Osteocyte (in vitro differentiated cells): Measurements from ENCODE around the gene RBM20. TPM values are rescaled to one million over a fixed set of nuclear protein-coding genes. Genes with fewer than 3 reads are reported as not detected.
A peak's percentile ranks its signal among the peaks of the same experiment; 100 is the strongest.

ENCODE experiments used
- DNase-seq: peaks from one replicate; pipeline ENCODE4 v3.0.0; 2021; ENCODE audit warnings: mixed read lengths; ENCODE audit not compliant: unreplicated experiment; ENCODE audit errors: extremely low spot score
- H3K27ac Mint-ChIP-seq: one replicate; pipeline ENCODE4 v1.8.0; 2021; ENCODE audit warnings: mild to moderate bottlenecking, mixed read lengths; ENCODE audit not compliant: unreplicated experiment
- H3K27me3 Mint-ChIP-seq: one replicate; pipeline ENCODE4 v1.8.0; 2021; ENCODE audit warnings: mixed read lengths; ENCODE audit not compliant: unreplicated experiment
- H3K36me3 Mint-ChIP-seq: one replicate; pipeline ENCODE4 v1.8.0; 2021; ENCODE audit warnings: mixed read lengths; ENCODE audit not compliant: unreplicated experiment
- H3K4me1 Mint-ChIP-seq: one replicate; pipeline ENCODE4 v1.8.0; 2021; ENCODE audit warnings: mixed read lengths; ENCODE audit not compliant: unreplicated experiment
- H3K4me3 Mint-ChIP-seq: one replicate; pipeline ENCODE4 v1.8.0; 2021; ENCODE audit warnings: mild to moderate bottlenecking, moderate library complexity, mixed read lengths; ENCODE audit not compliant: unreplicated experiment
- H3K9me3 Mint-ChIP-seq: one replicate; pipeline ENCODE4 v1.8.0; 2021; ENCODE audit warnings: mixed read lengths; ENCODE audit not compliant: unreplicated experiment
- CTCF ChIP-seq: fragments of 200-600 bp; sonication (generic); IDR thresholded peaks from 2 replicates; pipeline ENCODE4 v1.5.0; 2021; ENCODE audit warnings: antibody characterized with exemption, mild to moderate bottlenecking, moderate library complexity
- total RNA-seq: library from RNA; stranded (reverse); gene quantifications from 2 replicates; pipeline ENCODE4 v1.2.1, GENCODE V29; 2021

Gene RBM20
- total RNA-seq, 1 donor from 2014 or later, result 1.6 TPM

DNA sequence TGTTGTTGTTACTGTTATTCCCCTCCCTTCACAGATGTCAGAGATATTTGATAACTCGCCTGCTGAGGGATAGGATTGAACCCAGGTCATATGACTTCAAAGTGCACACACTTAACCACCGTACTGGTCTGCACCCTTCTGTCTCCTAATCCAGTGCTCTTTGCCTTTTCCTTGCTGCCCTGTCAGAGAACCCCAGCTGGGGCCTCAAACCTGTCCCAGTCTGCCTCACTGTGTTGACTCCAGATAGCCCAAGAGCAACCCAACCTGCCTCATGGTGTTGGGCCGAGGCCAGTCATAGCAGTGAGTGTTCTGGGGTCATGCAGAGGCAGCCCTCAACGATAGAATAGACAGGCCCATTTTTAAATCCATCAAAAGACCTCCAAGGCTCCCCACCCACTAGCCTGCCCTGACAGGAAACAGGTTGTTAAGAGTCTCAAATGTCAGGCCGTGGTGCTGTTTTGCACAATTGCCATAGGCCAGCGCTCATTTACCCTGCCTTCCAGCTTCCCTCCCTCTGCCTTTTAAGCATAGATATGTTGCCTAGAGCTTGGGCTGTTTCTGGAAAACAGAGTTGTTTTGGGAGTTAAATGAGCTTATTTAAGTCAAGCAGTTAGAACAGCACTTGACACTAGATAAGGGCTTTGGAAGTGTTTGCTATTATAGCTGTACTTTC lies 190.6 kb downstream of the RBM20 start:
- no peaks in the 10 kb centered on the region for H3K9me3 Mint-ChIP-seq
- H3K27ac Mint-ChIP-seq, result peak overlapping the region; percentile 58
- no peak for DNase-seq
- no peaks in the 10 kb centered on the region for H3K27me3 Mint-ChIP-seq
- H3K36me3 Mint-ChIP-seq, result no peaks in the 10 kb centered on the region
- H3K4me3 Mint-ChIP-seq, result no peak overlapping the region
- H3K4me1 Mint-ChIP-seq, result peaks cover 47% of the 10 kb centered on the region
- TF ChIP-seq CTCF, result no peak

GRCh38 chr10:110835841-110836240 lies 191.7 kb downstream of the RBM20 start:
- Mint-ChIP-seq H3K4me3 (peak overlapping the region; percentile 27), H3K9me3 (no peaks in the 10 kb centered on the region), H3K27me3 (no peaks in the 10 kb centered on the region), H3K36me3 (no peaks in the 10 kb centered on the region), H3K27ac (peak overlapping the region; percentile 94), H3K4me1 (peaks cover 58% of the 10 kb centered on the region)
- no peak for DNase-seq
- no peak for TF ChIP-seq CTCF

- H3K27ac Mint-ChIP-seq, result peak overlapping the region; percentile 94
- H3K36me3 Mint-ChIP-seq, result no peaks in the 10 kb centered on the region
Observed at GRCh38 chr10:110836706-110837105, 192.6 kb downstream of the RBM20 start.

GRCh38 chr10:110837418-110838171 lies 193.5 kb downstream of the RBM20 start:
- H3K9me3 Mint-ChIP-seq, result no peaks in the 10 kb centered on the region
- peak overlapping the region; percentile 94 for H3K27ac Mint-ChIP-seq
- no peaks in the 10 kb centered on the region for H3K36me3 Mint-ChIP-seq
- no peak for TF ChIP-seq CTCF
- no peak for DNase-seq
- H3K4me1 Mint-ChIP-seq, result peaks cover 72% of the 10 kb centered on the region
- H3K27me3 Mint-ChIP-seq, result no peaks in the 10 kb centered on the region
- H3K4me3 Mint-ChIP-seq, result no peak overlapping the region

More at GRCh38 chr10:110836706-110837105, 192.6 kb downstream of the RBM20 start:
- H3K4me1 Mint-ChIP-seq, result peaks cover 64% of the 10 kb centered on the region
- no peaks in the 10 kb centered on the region for H3K9me3 Mint-ChIP-seq
- H3K27me3 Mint-ChIP-seq, result no peaks in the 10 kb centered on the region
- no peak for TF ChIP-seq CTCF
- no peak overlapping the region for H3K4me3 Mint-ChIP-seq
- DNase-seq, result no peak

DNA sequence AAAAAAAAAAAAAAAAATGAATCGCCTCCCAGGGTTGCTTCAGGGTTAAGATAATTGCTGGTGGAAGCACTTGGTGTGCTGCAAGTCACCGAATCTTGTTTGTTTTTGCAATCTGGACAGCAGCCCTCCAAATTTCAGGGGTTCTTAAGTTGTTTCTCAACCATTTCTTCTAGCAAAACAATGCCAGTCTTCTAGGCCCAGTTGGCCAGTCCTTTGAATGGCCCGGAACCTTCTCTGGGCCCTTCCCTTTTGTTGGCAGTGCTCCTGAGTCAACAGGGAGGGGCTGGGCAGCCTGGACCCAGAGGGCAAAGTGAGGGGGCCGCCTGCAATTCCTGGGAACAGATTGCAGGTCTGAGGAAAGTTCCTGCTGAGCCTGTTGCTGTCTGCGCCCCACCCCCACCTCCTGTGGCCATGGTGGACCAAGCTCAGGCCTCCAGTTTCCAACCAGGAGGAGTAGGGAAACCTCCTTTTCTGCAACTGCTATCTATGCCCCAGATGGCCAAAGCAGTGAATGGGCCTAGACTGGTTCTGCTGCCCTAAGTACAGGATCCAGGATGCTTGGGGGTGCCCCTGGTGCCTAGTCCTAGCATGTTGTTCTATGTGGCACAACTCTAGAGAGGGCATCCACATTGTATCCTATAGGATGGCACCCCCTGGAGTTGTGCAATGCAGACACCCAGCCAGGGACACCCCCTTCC lies 196.2 kb downstream of the RBM20 start:
- H3K9me3 Mint-ChIP-seq, result no peaks in the 10 kb centered on the region
- no peaks in the 10 kb centered on the region for H3K36me3 Mint-ChIP-seq
- no peaks in the 10 kb centered on the region for H3K27me3 Mint-ChIP-seq
- no peak for DNase-seq
- TF ChIP-seq CTCF, result no peak
- peak overlapping the region; percentile 72 for H3K27ac Mint-ChIP-seq
- H3K4me1 Mint-ChIP-seq, result peaks cover 77% of the 10 kb centered on the region
- H3K4me3 Mint-ChIP-seq, result no peak overlapping the region
